HCT116 (cell line): ENCODE results near the gene TSPAN3. TPM values are rescaled to one million over a fixed set of nuclear protein-coding genes. Genes with fewer than 3 reads are reported as not detected.

Experiments
- ATAC-seq: fragments of 200-7000 bp; cut with Tn5 transposase; 2 replicates; pipeline ENCODE4 v1.9.1; 2020; ENCODE audit warnings: mild to moderate bottlenecking, moderate library complexity
- BruUV-seq: library from RNA; stranded (reverse); fragments of 400-500 nt; replicated peaks from 2 replicates; lab custom pipeline; 2021; lab: Mats Ljungman, UMichigan
- CTCF ChIA-PET: fragments of 300-600 bp; sonication (Branson Sonifier 250); formaldehyde crosslinking; loops from one replicate; lab custom pipeline; 2021; ENCODE audit warnings: antibody characterized with exemption; lab: Charles Lee
- POLR2A ChIA-PET: fragments of 300-600, 350-600 bp; sonication (Branson Sonifier 250); formaldehyde crosslinking; loops from one replicate; lab custom pipeline; 2021; ENCODE audit warnings: antibody characterized with exemption; lab: Charles Lee
- RAD21 ChIA-PET, 2 experiments: fragments of 300-600 bp; sonication (Branson Sonifier 250); formaldehyde crosslinking; loops; one replicate each; lab custom pipeline; 2023; ENCODE audit warnings: low total read pairs in 2 of 2; ENCODE audit not compliant: uncharacterized antibody in 2 of 2, unreplicated experiment in 2 of 2, low non-redundant PET in 1 of 2; lab: Charles Lee
- DNase-seq: peaks from one replicate; pipeline ENCODE4 v3.0.0-alpha.2; 2010; ENCODE audit warnings: low read depth, low spot score
- H2AFZ ChIP-seq: fragments of 200-600 bp; shearing (Covaris generic), sonication (generic); 2 replicates; pipeline ENCODE4 v1.6.1; 2017; ENCODE audit warnings: low read depth, mixed run types, mixed read lengths, antibody characterized with exemption, low read length; ENCODE audit not compliant: poor library complexity, severe bottlenecking
- H3K27ac ChIP-seq: 2 replicates; pipeline ENCODE4 v1.5.1; 2012; ENCODE audit warnings: low read depth, low read length
- H3K27me3 ChIP-seq: fragments of 200-600 bp; sonication (generic); 2 replicates; pipeline ENCODE4 v1.6.1; 2016; ENCODE audit warnings: mixed run types, low read length, mixed read lengths; ENCODE audit not compliant: insufficient read depth
- H3K36me3 ChIP-seq, 2 experiments: fragments of 200-500 bp in 1 of 2; fragments of 200-600 bp in 1 of 2; sonication (Bioruptor generic) in 1 of 2; sonication (generic) in 1 of 2; 2 replicates each; pipeline versions ENCODE4 v1.5.1 to v1.6.1; 2014 to 2016; ENCODE audit warnings: low read length in 2 of 2, inconsistent platforms in 1 of 2, mixed read lengths in 1 of 2, mixed run types in 1 of 2; ENCODE audit not compliant: insufficient read depth in 2 of 2, control insufficient read depth in 1 of 2
- H3K4me1 ChIP-seq, 2 experiments: fragments of 200-600 bp in 1 of 2; sonication (generic) in 1 of 2; 2 replicates each; pipeline versions ENCODE4 v1.5.1 to v1.6.1; 2012 to 2017; ENCODE audit warnings: low read length in 2 of 2, inconsistent platforms in 1 of 2, mild to moderate bottlenecking in 1 of 2, mixed read lengths in 1 of 2, mixed run types in 1 of 2, moderate library complexity in 1 of 2; ENCODE audit not compliant: insufficient read depth in 2 of 2, control insufficient read depth in 1 of 2
- H3K4me2 ChIP-seq: fragments of 200-600 bp; sonication (generic); 2 replicates; pipeline ENCODE4 v1.6.1; 2017; ENCODE audit warnings: mixed run types, low read length, mixed read lengths
- H3K4me3 ChIP-seq, 2 experiments: fragments of 200-600 bp in 1 of 2; sonication (generic) in 1 of 2; replicated peaks in 1 of 2; 2 replicates each; pipeline ENCODE4 v1.5.1; 2011 to 2016; ENCODE audit warnings: low read length in 2 of 2, control low read depth in 1 of 2, low read depth in 1 of 2, mild to moderate bottlenecking in 1 of 2, mixed read lengths in 1 of 2, mixed run types in 1 of 2
- H3K79me2 ChIP-seq: fragments of 200-600 bp; sonication (generic); 2 replicates; pipeline ENCODE4 v1.6.1; 2017; ENCODE audit warnings: mild to moderate bottlenecking, mixed run types, low read length, moderate library complexity, mixed read lengths; ENCODE audit not compliant: insufficient read depth
- H3K9ac ChIP-seq: fragments of 200-600 bp; sonication (generic); 2 replicates; pipeline ENCODE4 v1.6.1; 2016; ENCODE audit warnings: low read length, mixed read lengths
- H3K9me2 ChIP-seq: fragments of 200-600 bp; sonication (generic), shearing (Covaris generic); 2 replicates; pipeline ENCODE4 v1.6.1; 2017; ENCODE audit warnings: mixed run types, mild to moderate bottlenecking, moderate library complexity; ENCODE audit not compliant: insufficient read depth
- H3K9me3 ChIP-seq, 2 experiments: fragments of 200-500 bp in 1 of 2; fragments of 200-600 bp in 1 of 2; sonication (Bioruptor generic) in 1 of 2; sonication (generic) in 1 of 2; 2 replicates each; pipeline ENCODE4 v1.6.1; 2014 to 2017; ENCODE audit warnings: low read length in 2 of 2, mixed read lengths in 2 of 2, inconsistent platforms in 1 of 2, low read depth in 1 of 2, mild to moderate bottlenecking in 1 of 2, mixed run types in 1 of 2, moderate library complexity in 1 of 2; ENCODE audit not compliant: control insufficient read depth in 1 of 2, insufficient read depth in 1 of 2
- H4K20me1 ChIP-seq: fragments of 200-600 bp; sonication (generic), shearing (Covaris generic); 2 replicates; pipeline ENCODE4 v1.6.1; 2017; ENCODE audit warnings: mixed run types, mild to moderate bottlenecking, moderate library complexity; ENCODE audit not compliant: insufficient read depth
- ATF3 ChIP-seq: IDR thresholded peaks from 2 replicates; pipeline ENCODE4 v1.6.1; 2012
- CBX3 ChIP-seq: IDR thresholded peaks from 2 replicates; pipeline ENCODE4 v1.6.1; 2012; ENCODE audit warnings: low read depth
- EGR1 ChIP-seq: IDR thresholded peaks from 2 replicates; pipeline ENCODE4 v1.6.1; 2012; ENCODE audit warnings: low read depth
- ELF1 ChIP-seq: IDR thresholded peaks from 2 replicates; pipeline ENCODE4 v1.6.1; 2012; ENCODE audit warnings: low read depth, borderline replicate concordance
- EZH2phosphoT487 ChIP-seq: fragments of 200-600 bp; IDR thresholded peaks from 2 replicates; pipeline ENCODE4 v1.6.1; 2018; ENCODE audit warnings: antibody characterized with exemption, borderline replicate concordance
- FOSL1 ChIP-seq: IDR thresholded peaks from 2 replicates; pipeline ENCODE4 v1.6.1; 2012; ENCODE audit warnings: low read depth
- JUND ChIP-seq: IDR thresholded peaks from 2 replicates; pipeline ENCODE4 v1.6.1; 2012
- POLR2A ChIP-seq: IDR thresholded peaks from 2 replicates; pipeline ENCODE4 v1.7.0; 2011; ENCODE audit warnings: borderline replicate concordance; ENCODE audit not compliant: insufficient read depth, insufficient read length; ENCODE audit errors: extremely low read depth
- POLR2AphosphoS5 ChIP-seq: IDR thresholded peaks from 2 replicates; pipeline ENCODE4 v1.6.1; 2011; ENCODE audit warnings: mild to moderate bottlenecking, low read depth, low read length, moderate library complexity
- SIN3A ChIP-seq: IDR thresholded peaks from 2 replicates; pipeline ENCODE4 v1.6.1; 2012; ENCODE audit warnings: low read depth
- SP1 ChIP-seq: IDR thresholded peaks from 2 replicates; pipeline ENCODE4 v1.6.1; 2012; ENCODE audit warnings: low read depth
- SRF ChIP-seq: IDR thresholded peaks from 2 replicates; pipeline ENCODE4 v1.6.1; 2012; ENCODE audit warnings: low read depth
- YY1 ChIP-seq: IDR thresholded peaks from 2 replicates; pipeline ENCODE4 v1.6.1; 2011; ENCODE audit warnings: low read length, low read depth, moderate library complexity, mild to moderate bottlenecking; ENCODE audit not compliant: insufficient replicate concordance; ENCODE audit errors: extremely low read depth
- ZFX ChIP-seq: fragments of 450-650 bp; IDR thresholded peaks from 2 replicates; pipeline ENCODE4 v1.6.1; 2017
- intact Hi-C: fragments of 100-400 bp; cut with micrococcal nuclease; formaldehyde crosslinking; loops from 2 replicates; pipeline ENCODE4 v1.10.0; 2022
- total RNA-seq: library from RNA; stranded (reverse); gene quantifications from one replicate; pipeline ENCODE4 v1.2.1, GENCODE V29; 2021; ENCODE audit not compliant: unreplicated experiment
- TF ChIP-seq, protein P1 (sequence below): IDR thresholded peaks from 2 replicates; pipeline ENCODE4 v1.6.1; 2012; ENCODE audit warnings: low read depth
- TF ChIP-seq, protein P2 (sequence below): IDR thresholded peaks from 2 replicates; pipeline ENCODE4 v1.6.1; 2011; ENCODE audit warnings: mild to moderate bottlenecking, low read length, moderate library complexity; ENCODE audit not compliant: insufficient replicate concordance; ENCODE audit errors: extremely low read depth

Gene TSPAN3
- total RNA-seq, 1 experiment from 2014 or later: 140 TPM

DNA sequence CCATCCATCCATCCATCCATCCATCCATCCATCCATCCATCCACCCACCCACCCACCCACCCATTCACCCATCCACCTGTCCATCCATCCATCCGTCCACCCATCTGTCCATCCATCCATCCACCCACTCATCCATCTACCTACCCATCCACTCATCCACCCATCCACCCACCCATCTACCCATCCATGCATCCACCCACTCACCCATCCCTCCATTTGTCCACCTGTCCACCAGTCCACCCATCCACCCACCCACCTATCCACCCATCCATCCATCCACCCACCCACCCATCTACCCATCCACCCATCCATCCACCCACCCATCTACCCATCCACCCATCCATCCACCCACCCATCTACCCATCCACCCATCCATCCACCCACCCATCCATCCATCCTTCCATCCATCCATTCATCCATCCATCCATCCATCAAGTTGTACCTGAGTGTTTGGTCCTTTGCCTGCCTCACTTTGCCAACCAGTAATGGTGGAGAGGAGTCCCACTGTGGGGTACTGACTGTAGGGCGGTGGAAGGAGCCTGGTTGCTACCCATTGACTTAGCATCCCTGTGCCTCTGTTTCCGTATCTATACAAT is 58.7 kb downstream of the TSPAN3 start:
- Histone ChIP-seq H3K27ac (no peak overlapping the region), H3K4me3 (no peak overlapping the region), H3K9ac (no peak overlapping the region), H3K79me2 (no peaks in the 10 kb centered on the region), H3K4me2 (no peak overlapping the region), H3K27me3 (no peaks in the 10 kb centered on the region), H3K4me1 (peaks cover 8 to 15% of the 10 kb centered on the region in 2 experiments), H2AFZ (no peak overlapping the region), H4K20me1 (no peaks in the 10 kb centered on the region), H3K9me2 (no peaks in the 10 kb centered on the region), H3K36me3 (no peaks in the 10 kb centered on the region), H3K9me3 (no peaks in the 10 kb centered on the region)
- DNase-seq: no peak
- ChIA-PET CTCF (interaction anchor here (1.7 kb wide), 1 partner anchor 12 kb away, joined by 8 read pairs; no protein-coding TSS in a partner anchor), RAD21 (no interaction called here), POLR2A (no interaction called here)
- ATAC-seq: no peak
- no TSS peak for BruUV-seq
- intact Hi-C loops: no loop called here
- TF ChIP-seq ELF1: no peak
- no peak for TF ChIP-seq SIN3A
- TF ChIP-seq, protein P1, sequence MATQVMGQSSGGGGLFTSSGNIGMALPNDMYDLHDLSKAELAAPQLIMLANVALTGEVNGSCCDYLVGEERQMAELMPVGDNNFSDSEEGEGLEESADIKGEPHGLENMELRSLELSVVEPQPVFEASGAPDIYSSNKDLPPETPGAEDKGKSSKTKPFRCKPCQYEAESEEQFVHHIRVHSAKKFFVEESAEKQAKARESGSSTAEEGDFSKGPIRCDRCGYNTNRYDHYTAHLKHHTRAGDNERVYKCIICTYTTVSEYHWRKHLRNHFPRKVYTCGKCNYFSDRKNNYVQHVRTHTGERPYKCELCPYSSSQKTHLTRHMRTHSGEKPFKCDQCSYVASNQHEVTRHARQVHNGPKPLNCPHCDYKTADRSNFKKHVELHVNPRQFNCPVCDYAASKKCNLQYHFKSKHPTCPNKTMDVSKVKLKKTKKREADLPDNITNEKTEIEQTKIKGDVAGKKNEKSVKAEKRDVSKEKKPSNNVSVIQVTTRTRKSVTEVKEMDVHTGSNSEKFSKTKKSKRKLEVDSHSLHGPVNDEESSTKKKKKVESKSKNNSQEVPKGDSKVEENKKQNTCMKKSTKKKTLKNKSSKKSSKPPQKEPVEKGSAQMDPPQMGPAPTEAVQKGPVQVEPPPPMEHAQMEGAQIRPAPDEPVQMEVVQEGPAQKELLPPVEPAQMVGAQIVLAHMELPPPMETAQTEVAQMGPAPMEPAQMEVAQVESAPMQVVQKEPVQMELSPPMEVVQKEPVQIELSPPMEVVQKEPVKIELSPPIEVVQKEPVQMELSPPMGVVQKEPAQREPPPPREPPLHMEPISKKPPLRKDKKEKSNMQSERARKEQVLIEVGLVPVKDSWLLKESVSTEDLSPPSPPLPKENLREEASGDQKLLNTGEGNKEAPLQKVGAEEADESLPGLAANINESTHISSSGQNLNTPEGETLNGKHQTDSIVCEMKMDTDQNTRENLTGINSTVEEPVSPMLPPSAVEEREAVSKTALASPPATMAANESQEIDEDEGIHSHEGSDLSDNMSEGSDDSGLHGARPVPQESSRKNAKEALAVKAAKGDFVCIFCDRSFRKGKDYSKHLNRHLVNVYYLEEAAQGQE: no peak
- TF ChIP-seq CBX3: no peak
- TF ChIP-seq YY1: no peak
- TF ChIP-seq JUND: no peak
- TF ChIP-seq FOSL1: no peak
- no peak for TF ChIP-seq POLR2AphosphoS5
- TF ChIP-seq EZH2phosphoT487: no peak
- no peak for TF ChIP-seq POLR2A
- TF ChIP-seq SRF: no peak
- TF ChIP-seq SP1: no peak
- TF ChIP-seq EGR1: no peak
- TF ChIP-seq, protein P2, sequence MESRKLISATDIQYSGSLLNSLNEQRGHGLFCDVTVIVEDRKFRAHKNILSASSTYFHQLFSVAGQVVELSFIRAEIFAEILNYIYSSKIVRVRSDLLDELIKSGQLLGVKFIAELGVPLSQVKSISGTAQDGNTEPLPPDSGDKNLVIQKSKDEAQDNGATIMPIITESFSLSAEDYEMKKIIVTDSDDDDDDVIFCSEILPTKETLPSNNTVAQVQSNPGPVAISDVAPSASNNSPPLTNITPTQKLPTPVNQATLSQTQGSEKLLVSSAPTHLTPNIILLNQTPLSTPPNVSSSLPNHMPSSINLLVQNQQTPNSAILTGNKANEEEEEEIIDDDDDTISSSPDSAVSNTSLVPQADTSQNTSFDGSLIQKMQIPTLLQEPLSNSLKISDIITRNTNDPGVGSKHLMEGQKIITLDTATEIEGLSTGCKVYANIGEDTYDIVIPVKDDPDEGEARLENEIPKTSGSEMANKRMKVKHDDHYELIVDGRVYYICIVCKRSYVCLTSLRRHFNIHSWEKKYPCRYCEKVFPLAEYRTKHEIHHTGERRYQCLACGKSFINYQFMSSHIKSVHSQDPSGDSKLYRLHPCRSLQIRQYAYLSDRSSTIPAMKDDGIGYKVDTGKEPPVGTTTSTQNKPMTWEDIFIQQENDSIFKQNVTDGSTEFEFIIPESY: no peak
- TF ChIP-seq ZFX: no peak
- TF ChIP-seq ATF3: no peak
